ENCODE results near the gene COLEC12.

- TF ChIP-seq CTCF (IDR thresholded peaks at IDR 0.05), result no peak
- TF ChIP-seq POLR2A (IDR thresholded peaks at IDR 0.05), result no peak
Measured at GRCh38 chr18:394987-395362, 105.5 kb downstream of the COLEC12 start.
